ENCODE results near the gene CXCR5.

DNA sequence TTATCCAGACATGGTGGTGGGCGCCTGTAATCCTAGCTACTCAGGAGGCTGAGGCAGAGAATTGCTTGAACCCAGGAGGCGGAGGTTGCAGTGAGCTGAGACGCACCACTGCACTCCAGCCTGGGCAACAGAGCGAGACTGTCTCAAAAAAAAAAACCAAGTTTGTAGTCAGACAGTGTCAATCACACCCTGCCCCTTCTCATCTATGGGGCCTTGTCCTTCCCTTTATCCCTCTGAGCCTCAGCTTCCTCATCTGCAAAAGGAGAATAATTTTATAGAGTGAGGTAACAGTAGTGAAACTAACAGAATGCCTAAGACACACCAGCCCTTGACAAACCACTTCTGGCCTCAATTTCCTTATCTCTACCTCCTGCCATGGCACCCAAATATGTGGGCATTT is 31.3 kb downstream of the CXCR5 start:
- TF ChIP-seq, protein P1, sequence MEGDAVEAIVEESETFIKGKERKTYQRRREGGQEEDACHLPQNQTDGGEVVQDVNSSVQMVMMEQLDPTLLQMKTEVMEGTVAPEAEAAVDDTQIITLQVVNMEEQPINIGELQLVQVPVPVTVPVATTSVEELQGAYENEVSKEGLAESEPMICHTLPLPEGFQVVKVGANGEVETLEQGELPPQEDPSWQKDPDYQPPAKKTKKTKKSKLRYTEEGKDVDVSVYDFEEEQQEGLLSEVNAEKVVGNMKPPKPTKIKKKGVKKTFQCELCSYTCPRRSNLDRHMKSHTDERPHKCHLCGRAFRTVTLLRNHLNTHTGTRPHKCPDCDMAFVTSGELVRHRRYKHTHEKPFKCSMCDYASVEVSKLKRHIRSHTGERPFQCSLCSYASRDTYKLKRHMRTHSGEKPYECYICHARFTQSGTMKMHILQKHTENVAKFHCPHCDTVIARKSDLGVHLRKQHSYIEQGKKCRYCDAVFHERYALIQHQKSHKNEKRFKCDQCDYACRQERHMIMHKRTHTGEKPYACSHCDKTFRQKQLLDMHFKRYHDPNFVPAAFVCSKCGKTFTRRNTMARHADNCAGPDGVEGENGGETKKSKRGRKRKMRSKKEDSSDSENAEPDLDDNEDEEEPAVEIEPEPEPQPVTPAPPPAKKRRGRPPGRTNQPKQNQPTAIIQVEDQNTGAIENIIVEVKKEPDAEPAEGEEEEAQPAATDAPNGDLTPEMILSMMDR (conservative IDR thresholded peaks at IDR 0.05 in 1 of 2, IDR thresholded peaks at IDR 0.05 in 1 of 2; ENCODE audit: low read depth in 1 of 2, low read length in 2 of 2), result no peak
- no peak for TF ChIP-seq EZH2 (IDR thresholded peaks at IDR 0.05; ENCODE audit: low read length, missing control alignments)
